SU-DHL-6 (cell line): ENCODE results near the gene KCNH3.

Experiments used
- CTCF ChIP-seq: fragments of 200-600 bp; sonication (generic); IDR thresholded peaks from one replicate; pipeline ENCODE4 v1.5.1; 2017; ENCODE audit warnings: antibody characterized with exemption, mild to moderate bottlenecking, low read length, moderate library complexity; ENCODE audit not compliant: insufficient read depth, poor library complexity, severe bottlenecking
- EZH2phosphoT487 ChIP-seq: fragments of 200-600 bp; sonication (generic), shearing (Covaris generic); conservative IDR thresholded peaks from 2 replicates; pipeline ENCODE4 v1.6.1; 2018; ENCODE audit warnings: mild to moderate bottlenecking, antibody characterized with exemption, low read length, moderate library complexity, mixed read lengths

- no peak for TF ChIP-seq CTCF
- TF ChIP-seq EZH2phosphoT487: no peak
These were observed 19.7 kb downstream of the KCNH3 start for GRCh38 chr12:49558526-49558925.
